GM10266 (cell line): ENCODE data around the gene NHP2.

Source experiments
- DNase-seq: peaks from one replicate; pipeline ENCODE4 v3.0.0; 2012; ENCODE audit errors: extremely low spot score
- CTCF ChIP-seq: IDR thresholded peaks from 2 replicates; pipeline ENCODE4 v1.5.1; 2012; ENCODE audit warnings: mild to moderate bottlenecking, low read depth; ENCODE audit not compliant: control insufficient read depth, insufficient read depth; ENCODE audit errors: missing control alignments

NHP2 gene

GRCh38 chr5:178189433-178189832, 35.7 kb upstream of the NHP2 start:
- DNase-seq, result no peak
- no peak for TF ChIP-seq CTCF

- no peak for DNase-seq
- TF ChIP-seq CTCF, result no peak
Observed at GRCh38 chr5:178187014-178187413, 33.3 kb upstream of the NHP2 start, which contains the start of gene GMCL2. TSS of gene GMCL2 (minus strand) at chr5:178187371. CDS start at chr5:178187299, 72 bp downstream.

GRCh38 chr5:178186427-178186826, 32.7 kb upstream of the NHP2 start:
- no peak for DNase-seq
- TF ChIP-seq CTCF, result no peak

GRCh38 chr5:178182158-178182876, 28.6 kb upstream of the NHP2 start:
- no peak for TF ChIP-seq CTCF

GRCh38 chr5:178180141-178180863, 26.6 kb upstream of the NHP2 start:
- DNase-seq, result no peak
- TF ChIP-seq CTCF, result no peak

More at GRCh38 chr5:178182158-178182876, 28.6 kb upstream of the NHP2 start:
- no peak for DNase-seq

GRCh38 chr5:178177569-178177968, 23.9 kb upstream of the NHP2 start:
- no peak for DNase-seq
- no peak for TF ChIP-seq CTCF

GRCh38 chr5:178176791-178177190, 23.1 kb upstream of the NHP2 start:
- DNase-seq, result no peak
- TF ChIP-seq CTCF, result no peak
